Measurements from ENCODE around the gene LYG2. TPM values are rescaled to one million over a fixed set of nuclear protein-coding genes. Genes with fewer than 3 reads are reported as not detected.

The LYG2 gene
- total RNA-seq, 1 experiment from 2014 or later = not detected

DNA sequence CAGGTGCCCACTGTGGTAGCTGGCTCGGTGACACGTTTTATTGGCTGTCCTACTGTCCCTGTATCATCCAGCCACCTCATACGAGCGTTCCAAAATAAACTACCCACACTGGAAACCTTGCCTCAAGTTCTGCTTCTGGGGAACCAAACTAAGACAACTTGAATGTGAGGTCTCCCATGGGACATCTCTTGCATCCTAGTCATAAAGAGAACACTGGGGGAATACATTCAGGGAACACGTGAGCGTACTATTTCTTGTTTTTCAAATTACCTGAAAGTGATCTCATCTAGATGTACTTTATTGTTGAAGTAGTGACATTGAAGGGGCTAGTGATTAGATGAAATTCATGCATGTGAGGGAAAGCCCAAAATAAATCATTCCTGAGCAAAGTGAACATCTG is 15.0 kb downstream of the LYG2 start:
- no peaks in the 10 kb centered on the region for H4K20me1 ChIP-seq (ENCODE audit: control insufficient read depth, insufficient read depth, insufficient read length)
- H2BK120ac ChIP-seq (ENCODE audit: low read depth, low read length, poor library complexity, severe bottlenecking) = no peak overlapping the region
- H3K79me2 ChIP-seq (ENCODE audit: insufficient read depth, low read length) = no peaks in the 10 kb centered on the region
- no peak for DNase-seq
- no peak overlapping the region for H3K27ac ChIP-seq (ENCODE audit: insufficient read length, low read depth, low read length)
- no peaks in the 10 kb centered on the region for H3K23me2 ChIP-seq (ENCODE audit: insufficient read length, low read depth, low read length, poor library complexity, severe bottlenecking)
- no peak overlapping the region for H3K18ac ChIP-seq (ENCODE audit: insufficient read length, low read depth, low read length)
- H3K23ac ChIP-seq (ENCODE audit: insufficient read length, low read depth, low read length) = no peak overlapping the region
- TF ChIP-seq, protein P1, sequence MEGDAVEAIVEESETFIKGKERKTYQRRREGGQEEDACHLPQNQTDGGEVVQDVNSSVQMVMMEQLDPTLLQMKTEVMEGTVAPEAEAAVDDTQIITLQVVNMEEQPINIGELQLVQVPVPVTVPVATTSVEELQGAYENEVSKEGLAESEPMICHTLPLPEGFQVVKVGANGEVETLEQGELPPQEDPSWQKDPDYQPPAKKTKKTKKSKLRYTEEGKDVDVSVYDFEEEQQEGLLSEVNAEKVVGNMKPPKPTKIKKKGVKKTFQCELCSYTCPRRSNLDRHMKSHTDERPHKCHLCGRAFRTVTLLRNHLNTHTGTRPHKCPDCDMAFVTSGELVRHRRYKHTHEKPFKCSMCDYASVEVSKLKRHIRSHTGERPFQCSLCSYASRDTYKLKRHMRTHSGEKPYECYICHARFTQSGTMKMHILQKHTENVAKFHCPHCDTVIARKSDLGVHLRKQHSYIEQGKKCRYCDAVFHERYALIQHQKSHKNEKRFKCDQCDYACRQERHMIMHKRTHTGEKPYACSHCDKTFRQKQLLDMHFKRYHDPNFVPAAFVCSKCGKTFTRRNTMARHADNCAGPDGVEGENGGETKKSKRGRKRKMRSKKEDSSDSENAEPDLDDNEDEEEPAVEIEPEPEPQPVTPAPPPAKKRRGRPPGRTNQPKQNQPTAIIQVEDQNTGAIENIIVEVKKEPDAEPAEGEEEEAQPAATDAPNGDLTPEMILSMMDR (conservative IDR thresholded peaks at IDR 0.05) = no peak
- no peaks in the 10 kb centered on the region for H3K4me1 ChIP-seq (ENCODE audit: insufficient read depth, low read length)
- H2BK20ac ChIP-seq (ENCODE audit: low read depth, low read length, poor library complexity, severe bottlenecking) = no peak overlapping the region
- H3K9ac ChIP-seq (ENCODE audit: extremely low read depth, insufficient read length, low read length) = no peak overlapping the region
- H2AFZ ChIP-seq (ENCODE audit: low read length) = no peak overlapping the region
- H3K4me2 ChIP-seq (ENCODE audit: insufficient read depth, insufficient read length, low read length) = no peak overlapping the region
- no peak overlapping the region for H2BK15ac ChIP-seq (ENCODE audit: low read depth, low read length)
- H4K8ac ChIP-seq (replicated peaks; ENCODE audit: insufficient read length, low read depth, low read length) = no peak overlapping the region
- H3K14ac ChIP-seq (ENCODE audit: insufficient read depth, low read length) = no peak overlapping the region
- no peak overlapping the region for H2AK5ac ChIP-seq (ENCODE audit: insufficient read length, low read length)
- H4K5ac ChIP-seq (ENCODE audit: insufficient read length, low read depth, low read length) = no peak overlapping the region
- H3K4ac ChIP-seq (ENCODE audit: low read depth, low read length) = no peak overlapping the region
- H3K56ac ChIP-seq (ENCODE audit: insufficient read length, low read depth, low read length) = no peak overlapping the region
- H3K4me1 Mint-ChIP-seq = no peaks in the 10 kb centered on the region
- WGBS (ENCODE audit: extremely low coverage, insufficient read length, low lambda C conversion rate) = no CpG with 5 or more reads among the region's 6 CpGs
- H3T11ph ChIP-seq (ENCODE audit: low read length) = no peak overlapping the region
- no peak overlapping the region for H2BK12ac ChIP-seq (ENCODE audit: insufficient read length, low read depth, low read length)
- no peaks in the 10 kb centered on the region for H3K27me3 ChIP-seq (ENCODE audit: insufficient read depth, low read length)
- no peaks in the 10 kb centered on the region for H3K27me3 Mint-ChIP-seq (ENCODE audit: low read depth)
- H3K9me3 Mint-ChIP-seq = peaks cover 3% of the 10 kb centered on the region in 2 experiments; a peak in 2 of 5 replicates
- no peaks in the 10 kb centered on the region for H3K9me3 ChIP-seq (ENCODE audit: control insufficient read depth, low read depth, low read length)
- H3K36me3 Mint-ChIP-seq (ENCODE audit: insufficient read depth in 1 of 3, low read depth in 3 of 3) = no peaks in the 10 kb centered on the region
- H4K91ac ChIP-seq (ENCODE audit: insufficient read length, low read depth, low read length) = no peak overlapping the region
- no peaks in the 10 kb centered on the region for H3K79me1 ChIP-seq (ENCODE audit: insufficient read depth, low read depth, low read length, poor library complexity, severe bottlenecking)
- H2BK5ac ChIP-seq (ENCODE audit: insufficient read length, low read length) = no peak overlapping the region
- no peak overlapping the region for H3K27ac Mint-ChIP-seq
- no peak overlapping the region for H3K4me3 Mint-ChIP-seq
